ENCODE data around the gene LRCH4.
"Not testable (repeated sequence)": the region's sequence is repeated elsewhere in the genome, so short reads cannot be mapped to it uniquely, and the experiment has no call there.

Gene LRCH4

DNA sequence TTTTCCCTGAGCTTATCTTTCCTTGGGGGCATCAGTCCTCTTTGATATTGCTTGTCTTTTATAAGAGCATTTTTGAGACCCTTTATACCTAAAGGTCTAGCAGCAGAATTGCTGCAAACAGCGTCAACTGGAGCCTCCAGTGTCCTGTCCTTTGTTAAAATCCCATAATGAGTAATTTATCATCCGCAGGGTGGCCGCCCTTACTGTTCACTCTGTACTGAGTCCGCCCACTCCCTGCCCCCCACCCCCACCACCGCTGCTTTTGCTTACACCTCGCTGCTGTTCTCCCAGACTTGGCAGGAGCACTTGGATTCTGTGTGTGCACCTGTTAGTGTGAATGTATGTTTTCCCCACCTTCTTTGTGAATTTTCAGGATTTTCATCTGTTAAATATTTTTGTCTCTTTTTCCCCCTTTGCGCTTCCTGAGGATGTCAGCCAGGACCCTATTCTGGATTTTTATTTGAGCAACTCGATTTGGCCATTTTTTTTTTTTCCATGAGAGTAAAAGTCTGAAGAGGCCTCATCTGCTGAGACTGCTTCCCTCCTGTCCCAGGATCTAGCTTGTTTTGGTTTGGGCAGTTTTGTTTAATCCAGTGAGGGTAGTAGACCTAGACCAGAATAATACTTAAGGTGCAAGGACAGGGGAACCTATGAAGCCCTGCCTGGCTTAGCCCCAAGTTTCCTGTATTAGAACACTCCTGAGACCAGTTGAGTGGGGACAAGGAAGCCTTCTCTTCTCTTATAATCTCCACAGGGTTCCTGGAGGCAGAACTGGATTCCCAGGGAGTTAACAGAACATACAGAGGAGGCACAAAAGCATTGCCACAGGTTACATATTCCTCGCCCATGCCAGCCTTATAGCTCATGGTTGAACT lies 38.8 kb downstream of the LRCH4 start:
- no peaks in the 10 kb centered on the region for H3K9me3 ChIP-seq (ENCODE audit: control insufficient read depth, insufficient read depth, low read depth, low read length)
- peak overlapping the region; percentile 14 for H3K9ac ChIP-seq (ENCODE audit: low read length)
- H3K4me1 ChIP-seq (ENCODE audit: control insufficient read depth, insufficient read depth, low read length): peaks cover 52% of the 10 kb centered on the region
- H3K36me3 ChIP-seq (ENCODE audit: control insufficient read depth, insufficient read depth, low read length): peaks cover 21% of the 10 kb centered on the region
- 0 out of 2 replicates have a peak overlapping the region, but pooled peaks have one; percentile 44 for H3K27ac ChIP-seq (ENCODE audit: low read depth, low read length)
- H3K4me3 ChIP-seq (ENCODE audit: low read depth, low read length): no peak overlapping the region
- no peaks in the 10 kb centered on the region for H3K27me3 ChIP-seq (ENCODE audit: control insufficient read depth, insufficient read depth, low read length)

DNA sequence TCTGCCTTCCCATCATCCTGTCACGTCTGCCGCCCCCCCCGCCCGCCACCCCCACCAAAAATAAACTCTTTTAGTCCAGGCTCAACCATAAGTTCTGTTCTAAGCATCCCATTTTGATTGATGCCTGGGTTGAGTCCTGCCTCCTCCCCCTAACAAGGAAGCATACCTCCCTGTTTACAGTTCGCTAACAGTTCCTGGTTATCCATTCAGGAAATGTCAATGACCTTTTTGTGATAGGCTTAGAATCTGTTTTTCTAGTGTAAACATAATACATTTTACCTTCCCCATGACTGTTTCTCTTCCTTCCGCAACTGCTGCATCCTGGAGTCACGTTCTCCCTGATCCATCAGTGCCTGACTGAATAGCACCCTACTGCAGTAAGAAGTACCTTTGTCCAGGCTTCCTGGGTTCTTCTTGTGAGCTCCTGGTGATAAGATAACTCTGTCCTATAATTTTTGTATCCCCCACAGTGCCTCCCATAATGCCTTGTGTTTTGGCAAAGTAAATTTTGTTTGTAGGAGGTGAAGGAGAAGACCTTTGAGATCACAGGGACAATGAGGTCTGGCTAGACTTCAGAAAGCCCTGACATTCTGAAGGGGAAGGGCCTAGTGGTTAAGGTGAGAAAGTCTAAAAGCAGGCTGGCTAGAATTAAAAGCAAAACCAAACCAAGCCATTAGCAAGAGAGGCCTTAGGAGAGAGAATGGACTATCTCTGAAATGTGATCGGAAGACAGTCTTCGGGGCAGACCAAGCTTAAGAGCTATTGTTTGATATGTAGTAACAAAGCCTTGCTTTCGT lies 39.6 kb downstream of the LRCH4 start:
- no peaks in the 10 kb centered on the region for H3K9me3 ChIP-seq (ENCODE audit: control insufficient read depth, insufficient read depth, low read depth, low read length)
- H3K4me3 ChIP-seq (ENCODE audit: low read depth, low read length): no peak overlapping the region
- H3K36me3 ChIP-seq (ENCODE audit: control insufficient read depth, insufficient read depth, low read length): peaks cover 19% of the 10 kb centered on the region
- no peaks in the 10 kb centered on the region for H3K27me3 ChIP-seq (ENCODE audit: control insufficient read depth, insufficient read depth, low read length)
- peak overlapping the region; percentile 44; the same call in 1 of the 2 replicates for H3K27ac ChIP-seq (ENCODE audit: low read depth, low read length)
- H3K9ac ChIP-seq (ENCODE audit: low read length): peak overlapping the region; percentile 30
- peaks cover 56% of the 10 kb centered on the region for H3K4me1 ChIP-seq (ENCODE audit: control insufficient read depth, insufficient read depth, low read length)

- Histone ChIP-seq H3K9ac (ENCODE audit: low read length) (peak overlapping the region; percentile 43), H3K4me3 (ENCODE audit: low read depth, low read length) (peak overlapping the region; percentile 1; the same call in 1 of the 2 replicates), H3K36me3 (ENCODE audit: control insufficient read depth, insufficient read depth, low read length) (peaks cover 17% of the 10 kb centered on the region), H3K27ac (ENCODE audit: low read depth, low read length) (peak overlapping the region; percentile 44; the same call in 1 of the 2 replicates), H3K4me1 (ENCODE audit: control insufficient read depth, insufficient read depth, low read length) (peaks cover 56% of the 10 kb centered on the region), H3K9me3 (ENCODE audit: control insufficient read depth, insufficient read depth, low read depth, low read length) (no peaks in the 10 kb centered on the region), H3K27me3 (ENCODE audit: control insufficient read depth, insufficient read depth, low read length) (no peaks in the 10 kb centered on the region)
These were observed 40.4 kb downstream of the LRCH4 start for GRCh38 chr7:100545360-100546128.

DNA sequence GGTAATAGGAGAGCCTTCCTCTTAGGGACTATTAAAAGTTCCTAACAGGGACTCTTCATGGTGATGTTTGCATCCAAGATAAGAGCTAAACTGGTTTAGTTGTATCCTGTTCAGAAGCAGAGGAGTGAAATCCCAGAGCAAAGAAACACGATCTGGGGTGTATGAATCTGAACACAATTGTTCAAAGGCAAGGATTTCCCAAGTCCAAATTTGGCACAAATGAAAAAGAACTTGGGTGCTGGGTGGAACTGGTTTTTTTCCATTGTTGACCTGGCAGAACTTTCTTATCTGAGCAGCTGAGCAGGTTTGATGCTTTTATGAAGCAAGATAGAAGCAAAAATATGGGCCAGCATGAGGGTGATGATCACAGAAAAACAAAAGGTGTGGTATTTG lies 41.0 kb downstream of the LRCH4 start:
- peak overlapping the region; percentile 44; the same call in 1 of the 2 replicates for H3K27ac ChIP-seq (ENCODE audit: low read depth, low read length)
- H3K27me3 ChIP-seq (ENCODE audit: control insufficient read depth, insufficient read depth, low read length): peaks cover 4% of the 10 kb centered on the region; the same call in 1 of the 2 replicates
- H3K4me1 ChIP-seq (ENCODE audit: control insufficient read depth, insufficient read depth, low read length): peaks cover 56% of the 10 kb centered on the region
- H3K4me3 ChIP-seq (ENCODE audit: low read depth, low read length): no peak overlapping the region
- peak overlapping the region; percentile 43 for H3K9ac ChIP-seq (ENCODE audit: low read length)
- H3K36me3 ChIP-seq (ENCODE audit: control insufficient read depth, insufficient read depth, low read length): peaks cover 13% of the 10 kb centered on the region; the same call in 1 of the 2 replicates
- H3K9me3 ChIP-seq (ENCODE audit: control insufficient read depth, insufficient read depth, low read depth, low read length): no peaks in the 10 kb centered on the region

DNA sequence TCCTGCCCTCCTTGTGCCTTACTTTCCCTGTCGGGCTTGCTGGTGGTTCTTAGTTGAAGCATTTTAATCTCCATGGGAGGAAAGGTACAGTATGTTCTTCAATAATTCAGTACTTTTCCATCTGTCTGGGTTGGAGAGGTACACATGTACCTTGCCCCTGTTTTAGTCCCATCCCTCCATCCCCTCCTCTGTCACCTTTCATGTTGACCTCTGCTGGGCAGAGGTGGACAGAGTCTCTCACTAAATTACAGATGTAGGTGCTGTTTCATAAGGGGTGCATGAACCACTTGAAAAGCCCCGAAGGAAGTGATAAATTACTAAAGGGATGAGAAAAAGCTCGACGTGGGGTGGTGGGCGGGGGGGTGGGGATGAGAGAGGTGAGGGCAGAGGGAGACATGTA lies 41.5 kb downstream of the LRCH4 start:
- H3K27ac ChIP-seq (ENCODE audit: low read depth, low read length): no peak overlapping the region

DNA sequence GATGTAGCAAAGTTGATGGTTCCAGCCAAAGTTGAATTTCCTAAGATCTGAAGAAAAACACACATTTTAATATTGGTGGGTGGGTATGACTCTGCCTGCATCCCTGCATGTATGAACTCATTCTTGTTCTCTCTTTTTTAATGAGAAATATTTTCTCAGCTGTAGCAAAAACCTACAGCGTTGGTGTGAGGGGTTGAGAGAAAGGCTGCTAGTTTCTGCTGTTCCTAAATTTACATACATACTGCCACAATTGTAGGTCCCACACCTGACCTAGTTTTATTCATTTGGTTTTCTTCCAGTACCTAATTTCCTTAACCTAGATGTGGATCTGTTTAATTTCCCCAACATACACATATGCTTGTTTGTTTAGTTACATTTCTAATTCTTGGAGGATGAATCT lies 42.3 kb downstream of the LRCH4 start:
- Histone ChIP-seq H3K4me3 (ENCODE audit: low read depth, low read length) (no peak overlapping the region), H3K9ac (ENCODE audit: low read length) (no peak overlapping the region), H3K4me1 (ENCODE audit: control insufficient read depth, insufficient read depth, low read length) (peaks cover 56% of the 10 kb centered on the region), H3K36me3 (ENCODE audit: control insufficient read depth, insufficient read depth, low read length) (0 out of 2 replicates have a peak, but pooled peaks cover under 1% of the 10 kb centered on the region), H3K9me3 (ENCODE audit: control insufficient read depth, insufficient read depth, low read depth, low read length) (no peaks in the 10 kb centered on the region), H3K27ac (ENCODE audit: low read depth, low read length) (no peak overlapping the region), H3K27me3 (ENCODE audit: control insufficient read depth, insufficient read depth, low read length) (peaks cover 8% of the 10 kb centered on the region; the same call in 1 of the 2 replicates)

More for the DNA sequence above, 41.5 kb downstream of the LRCH4 start:
- peaks cover 8% of the 10 kb centered on the region; the same call in 1 of the 2 replicates for H3K27me3 ChIP-seq (ENCODE audit: control insufficient read depth, insufficient read depth, low read length)
- H3K4me3 ChIP-seq (ENCODE audit: low read depth, low read length): no peak overlapping the region
- H3K9ac ChIP-seq (ENCODE audit: low read length): no peak overlapping the region
- no peaks in the 10 kb centered on the region for H3K9me3 ChIP-seq (ENCODE audit: control insufficient read depth, insufficient read depth, low read depth, low read length)
- peaks cover 8% of the 10 kb centered on the region; the same call in 1 of the 2 replicates for H3K36me3 ChIP-seq (ENCODE audit: control insufficient read depth, insufficient read depth, low read length)
- peaks cover 56% of the 10 kb centered on the region for H3K4me1 ChIP-seq (ENCODE audit: control insufficient read depth, insufficient read depth, low read length)

DNA sequence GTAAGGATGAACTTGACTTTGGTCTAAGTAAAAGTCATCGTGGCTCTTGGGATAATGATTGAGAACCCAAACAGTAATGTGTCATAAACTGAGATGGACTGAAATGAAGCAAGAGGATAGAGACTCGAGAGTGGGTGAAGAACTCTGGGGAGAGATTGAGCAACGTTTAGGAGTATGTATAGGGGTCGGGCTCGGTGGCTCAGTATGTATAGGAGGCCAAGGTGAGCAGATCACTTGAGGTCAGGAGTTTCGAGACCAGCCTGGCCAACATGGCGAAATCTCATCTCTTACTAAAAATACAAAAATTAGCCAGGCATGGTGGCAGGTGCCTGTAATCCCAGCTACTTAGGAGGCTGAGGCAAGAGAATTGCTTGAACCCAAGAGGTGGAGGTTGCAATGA lies 44.6 kb downstream of the LRCH4 start:
- not testable (repeated sequence) for H3K27me3 ChIP-seq (ENCODE audit: control insufficient read depth, insufficient read depth, low read length); H3K9ac ChIP-seq (ENCODE audit: low read length); H3K9me3 ChIP-seq (ENCODE audit: control insufficient read depth, insufficient read depth, low read depth, low read length); H3K27ac ChIP-seq (ENCODE audit: low read depth, low read length); H3K4me3 ChIP-seq (ENCODE audit: low read depth, low read length); H3K36me3 ChIP-seq (ENCODE audit: control insufficient read depth, insufficient read depth, low read length)
- H3K4me1 ChIP-seq (ENCODE audit: control insufficient read depth, insufficient read depth, low read length): peaks cover 39% of the 10 kb centered on the region

DNA sequence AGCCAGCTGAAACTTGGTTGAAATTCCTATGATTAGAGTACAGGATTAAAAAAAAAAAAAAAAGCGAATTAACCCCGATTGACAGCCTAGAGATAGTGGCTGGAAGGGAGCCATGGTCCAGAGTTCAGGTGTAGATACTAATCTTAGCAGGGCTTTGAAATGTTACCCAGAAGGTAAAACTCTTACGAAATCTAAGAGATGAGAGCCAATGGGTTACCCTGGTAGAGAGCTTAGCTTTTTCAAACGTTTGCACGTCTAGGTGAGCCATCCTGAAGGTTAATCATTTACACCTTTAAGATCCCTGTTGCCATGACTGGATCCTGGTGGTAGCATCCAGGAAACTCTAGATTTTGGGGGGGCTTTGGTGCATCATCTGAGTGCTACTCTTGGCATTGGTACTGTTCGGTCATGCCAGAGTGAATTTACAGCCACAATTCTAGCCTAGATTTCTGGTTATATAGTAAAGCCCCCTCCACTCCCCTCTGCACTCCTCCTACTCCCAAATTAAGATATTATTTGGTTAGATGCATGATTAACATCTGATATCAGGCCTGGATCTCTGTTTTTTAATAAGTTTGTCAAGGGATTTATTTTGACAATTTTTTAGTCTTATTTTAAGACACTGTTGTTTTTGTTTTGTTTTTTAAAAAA lies 45.7 kb downstream of the LRCH4 start:
- H3K4me1 ChIP-seq (ENCODE audit: control insufficient read depth, insufficient read depth, low read length): peaks cover 28% of the 10 kb centered on the region
- H3K27ac ChIP-seq (ENCODE audit: low read depth, low read length): no peak overlapping the region
- H3K9ac ChIP-seq (ENCODE audit: low read length): peak overlapping the region; percentile 20
- no peaks in the 10 kb centered on the region for H3K36me3 ChIP-seq (ENCODE audit: control insufficient read depth, insufficient read depth, low read length)
- peak overlapping the region; percentile 72 for H3K4me3 ChIP-seq (ENCODE audit: low read depth, low read length)
- no peaks in the 10 kb centered on the region for H3K9me3 ChIP-seq (ENCODE audit: control insufficient read depth, insufficient read depth, low read depth, low read length)
- peaks cover 8% of the 10 kb centered on the region; the same call in 1 of the 2 replicates for H3K27me3 ChIP-seq (ENCODE audit: control insufficient read depth, insufficient read depth, low read length)

DNA sequence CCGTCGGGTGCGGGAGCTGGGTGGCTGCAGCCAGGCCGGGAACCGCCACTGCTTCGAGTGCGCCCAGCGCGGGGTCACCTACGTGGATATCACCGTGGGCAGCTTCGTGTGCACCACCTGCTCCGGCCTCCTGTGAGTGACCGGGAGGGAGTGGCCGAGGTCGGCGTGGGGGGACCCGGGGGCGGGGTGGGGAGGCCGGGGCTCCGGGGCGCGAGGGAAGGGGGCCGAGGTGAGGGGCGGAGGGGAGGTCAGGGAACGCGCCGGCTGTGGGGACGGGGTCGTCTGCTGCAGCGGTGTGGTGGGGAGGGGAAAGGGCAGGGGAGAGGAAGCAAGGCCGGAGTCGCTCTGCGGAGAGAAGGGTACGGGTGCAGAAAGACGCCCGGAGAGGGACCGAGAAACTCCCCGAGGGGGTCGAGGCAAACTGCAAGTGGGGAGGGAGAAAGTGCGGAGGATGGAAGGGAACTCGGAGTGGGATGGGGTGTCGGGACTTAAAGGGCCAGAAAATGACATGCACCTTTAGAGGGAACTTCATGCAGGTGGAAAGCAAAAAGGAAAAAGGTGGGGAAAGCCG lies 46.4 kb downstream of the LRCH4 start:
- no peaks in the 10 kb centered on the region for H3K9me3 ChIP-seq (ENCODE audit: control insufficient read depth, insufficient read depth, low read depth, low read length)
- peak overlapping the region; percentile 53 for H3K9ac ChIP-seq (ENCODE audit: low read length)
- H3K4me3 ChIP-seq (ENCODE audit: low read depth, low read length): peak overlapping the region; percentile 72
- H3K36me3 ChIP-seq (ENCODE audit: control insufficient read depth, insufficient read depth, low read length): no peaks in the 10 kb centered on the region
- H3K27ac ChIP-seq (ENCODE audit: low read depth, low read length): no peak overlapping the region
- peaks cover 23% of the 10 kb centered on the region for H3K4me1 ChIP-seq (ENCODE audit: control insufficient read depth, insufficient read depth, low read length)
- peaks cover 8% of the 10 kb centered on the region; the same call in 1 of the 2 replicates for H3K27me3 ChIP-seq (ENCODE audit: control insufficient read depth, insufficient read depth, low read length)
